Measurements from ENCODE around the gene ATF6B.

DNA sequence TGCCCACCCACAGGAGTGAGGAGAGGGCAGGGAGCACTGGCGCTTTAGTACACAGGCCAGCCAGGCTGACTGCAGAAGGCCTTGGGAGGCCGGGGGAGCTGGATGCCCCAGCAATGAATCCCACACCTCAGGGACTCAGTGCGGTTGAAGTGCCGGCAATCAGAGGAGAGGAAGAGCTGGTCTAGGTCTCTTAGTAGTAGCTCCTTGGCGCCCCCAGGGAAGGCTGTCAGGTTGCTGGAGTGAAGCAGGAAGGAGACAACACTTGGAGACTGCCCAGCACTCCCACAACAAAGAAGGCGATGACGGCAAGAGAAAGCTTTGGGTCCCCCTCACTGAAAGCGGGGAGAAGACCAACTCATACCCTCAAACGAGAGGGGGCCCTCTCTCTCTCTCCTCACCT, 10.6 kb downstream of the ATF6B start:
- no peak for TF ChIP-seq POLR2A (IDR thresholded peaks at IDR 0.05; ENCODE audit: low read length)
- TF ChIP-seq GATA1 (IDR thresholded peaks at IDR 0.05; ENCODE audit: low read depth, low read length), result no peak
